Measurements from ENCODE around the gene ENTREP1.

GRCh38 chr9:69307446-69308205 lies 17.4 kb upstream of the ENTREP1 start:
- no peak for TF ChIP-seq CTCF (conservative IDR thresholded peaks at IDR 0.05 in 1 of 2, IDR thresholded peaks at IDR 0.05 in 1 of 2; ENCODE audit: low read depth in 1 of 2, low read length in 2 of 2)
- TF ChIP-seq EZH2 (IDR thresholded peaks at IDR 0.05; ENCODE audit: low read length, missing control alignments): no peak

Measured in fibroblast of lung (primary cell).